ENCODE data around the gene KLHDC10.
A peak's percentile ranks its signal among the peaks of the same experiment; 100 is the strongest.
"Not testable (repeated sequence)": the region's sequence is repeated elsewhere in the genome, so short reads cannot be mapped to it uniquely, and the experiment has no call there.

Gene KLHDC10

GRCh38 chr7:130069978-130070860 lies at the start of gene KLHDC10:
Gene KLHDC10, plus strand, starts transcription at chr7:130070534. Its CDS starts 110 bp downstream, at chr7:130070644.
- DNase-seq (ENCODE audit: low read depth), result peak; percentile 99

GRCh38 chr7:130021105-130021834 lies 49.1 kb upstream of the KLHDC10 start:
- no peak for DNase-seq (ENCODE audit: low read depth)

- no peak for DNase-seq (ENCODE audit: low read depth)
Measured at GRCh38 chr7:130022115-130022514, 48.2 kb upstream of the KLHDC10 start.

- DNase-seq (ENCODE audit: low read depth), result no peak
Measured at GRCh38 chr7:130022623-130023175, 47.6 kb upstream of the KLHDC10 start.

GRCh38 chr7:130024390-130024789 lies 45.9 kb upstream of the KLHDC10 start:
- peak; percentile 61 for DNase-seq (ENCODE audit: low read depth)

GRCh38 chr7:130032698-130033097 lies 37.6 kb upstream of the KLHDC10 start:
- no peak for DNase-seq (ENCODE audit: low read depth)

- peak; percentile 23 for DNase-seq (ENCODE audit: low read depth)
Measured at GRCh38 chr7:130037703-130038102, 32.6 kb upstream of the KLHDC10 start.

GRCh38 chr7:130040576-130040975 lies 29.8 kb upstream of the KLHDC10 start:
- DNase-seq (ENCODE audit: low read depth), result no peak

- DNase-seq (ENCODE audit: low read depth), result no peak
Measured at GRCh38 chr7:130047831-130048230, 22.5 kb upstream of the KLHDC10 start.

- no peak for DNase-seq (ENCODE audit: low read depth)
Measured at GRCh38 chr7:130048906-130049305, 21.4 kb upstream of the KLHDC10 start.

- not testable (repeated sequence) for DNase-seq (ENCODE audit: low read depth)
Measured at GRCh38 chr7:130052250-130052649, 18.1 kb upstream of the KLHDC10 start.

GRCh38 chr7:130055198-130055597 lies 15.1 kb upstream of the KLHDC10 start:
- not testable (repeated sequence) for DNase-seq (ENCODE audit: low read depth)

GRCh38 chr7:130062246-130062645 lies 8.1 kb upstream of the KLHDC10 start:
- no peak for DNase-seq (ENCODE audit: low read depth)

- DNase-seq (ENCODE audit: low read depth), result peak; percentile 35
Measured at GRCh38 chr7:130063036-130063435, 7.3 kb upstream of the KLHDC10 start.

- not testable (repeated sequence) for DNase-seq (ENCODE audit: low read depth)
Measured at GRCh38 chr7:130064580-130064926, 5.8 kb upstream of the KLHDC10 start.

- no peak for DNase-seq (ENCODE audit: low read depth)
Measured at GRCh38 chr7:130065500-130066152, 4.7 kb upstream of the KLHDC10 start.

- no peak for DNase-seq (ENCODE audit: low read depth)
Measured at GRCh38 chr7:130069179-130069977, 956 bp upstream of the KLHDC10 start.

- DNase-seq (ENCODE audit: low read depth), result no peak
Measured at GRCh38 chr7:130070861-130071622, 708 bp downstream of the KLHDC10 start.

- peak; percentile 87 for DNase-seq (ENCODE audit: low read depth)
Measured at GRCh38 chr7:130071701-130072622, 1.6 kb downstream of the KLHDC10 start.

All from amniotic epithelial cell (primary cell).